CD4-positive, alpha-beta T cell treated with Interferon alpha-2 for 1 hour (primary cell): ENCODE data around the gene TRIM24.
"Not testable (repeated sequence)": the region's sequence is repeated elsewhere in the genome, so short reads cannot be mapped to it uniquely, and the experiment has no call there.

Source experiments
- DNase-seq, 2 donors: peaks; one replicate each; pipeline ENCODE4 v3.0.0-alpha.2; 2020 to 2022

The TRIM24 gene

DNA sequence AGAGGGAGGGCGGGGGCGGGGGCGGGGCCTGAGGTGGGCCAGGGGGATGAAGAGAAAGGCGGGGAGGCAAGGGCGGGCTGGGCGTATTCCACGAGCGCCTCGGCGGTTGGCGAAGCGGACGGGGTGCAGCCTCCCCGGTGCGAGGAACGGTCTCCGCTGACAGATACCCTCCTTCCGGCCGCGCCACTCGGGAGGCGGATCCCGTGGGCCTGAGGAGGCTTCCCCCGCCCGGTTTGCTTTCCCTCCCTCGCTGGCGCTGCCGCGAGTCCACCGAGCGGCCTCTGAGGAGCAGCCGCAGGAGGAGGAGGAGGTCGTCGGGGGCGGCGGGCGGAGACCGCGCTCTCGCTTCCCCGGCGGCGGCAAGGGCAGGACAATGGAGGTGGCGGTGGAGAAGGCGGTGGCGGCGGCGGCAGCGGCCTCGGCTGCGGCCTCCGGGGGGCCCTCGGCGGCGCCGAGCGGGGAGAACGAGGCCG lies at the start of gene TRIM24:
Gene TRIM24, plus strand, starts transcription at position 84 of the 473 bp plus-strand sequence. Its CDS starts 290 bp downstream, at position 374.
- DNase-seq = peak in 1 of 2 donors; percentile 97

DNA sequence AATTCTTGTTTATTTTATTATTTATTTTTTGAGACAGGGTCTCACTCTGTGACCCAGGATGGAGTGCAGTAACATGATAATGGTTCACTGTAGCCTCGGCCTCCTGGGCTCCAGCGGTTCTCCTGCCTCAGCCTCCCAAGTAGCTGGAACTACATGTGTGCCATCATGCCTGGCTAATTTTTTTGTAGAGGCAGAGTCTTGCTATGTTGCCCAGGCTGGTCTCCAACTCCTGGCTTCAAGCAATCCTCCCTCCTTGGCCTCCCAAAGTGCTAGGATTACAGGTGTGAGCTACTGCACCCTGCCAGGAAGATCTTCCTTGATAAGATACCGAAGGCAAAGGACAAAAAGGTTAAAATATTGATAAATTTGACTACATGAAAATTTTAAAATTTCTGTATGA lies 48.0 kb upstream of the TRIM24 start:
- DNase-seq = not testable (repeated sequence)

DNA sequence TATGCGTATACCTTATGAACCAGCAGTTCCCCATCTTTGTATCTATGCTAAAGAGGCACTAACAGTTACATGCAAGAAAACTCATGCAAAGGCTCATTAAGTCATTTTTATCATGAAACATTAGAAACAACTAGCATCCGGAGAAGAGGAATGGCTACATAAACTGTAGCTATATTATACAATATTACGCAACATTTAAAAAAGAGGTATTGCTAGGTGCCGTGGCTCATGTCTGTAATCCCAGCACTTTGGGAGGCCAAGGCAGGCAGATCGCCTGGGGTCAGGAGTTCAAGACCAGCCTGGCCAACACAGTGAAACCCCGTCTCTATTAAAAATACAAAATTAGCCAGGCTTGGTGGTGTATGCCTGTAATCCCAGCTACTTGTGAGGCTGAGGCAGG lies 47.1 kb upstream of the TRIM24 start:
- DNase-seq = not testable (repeated sequence)

DNA sequence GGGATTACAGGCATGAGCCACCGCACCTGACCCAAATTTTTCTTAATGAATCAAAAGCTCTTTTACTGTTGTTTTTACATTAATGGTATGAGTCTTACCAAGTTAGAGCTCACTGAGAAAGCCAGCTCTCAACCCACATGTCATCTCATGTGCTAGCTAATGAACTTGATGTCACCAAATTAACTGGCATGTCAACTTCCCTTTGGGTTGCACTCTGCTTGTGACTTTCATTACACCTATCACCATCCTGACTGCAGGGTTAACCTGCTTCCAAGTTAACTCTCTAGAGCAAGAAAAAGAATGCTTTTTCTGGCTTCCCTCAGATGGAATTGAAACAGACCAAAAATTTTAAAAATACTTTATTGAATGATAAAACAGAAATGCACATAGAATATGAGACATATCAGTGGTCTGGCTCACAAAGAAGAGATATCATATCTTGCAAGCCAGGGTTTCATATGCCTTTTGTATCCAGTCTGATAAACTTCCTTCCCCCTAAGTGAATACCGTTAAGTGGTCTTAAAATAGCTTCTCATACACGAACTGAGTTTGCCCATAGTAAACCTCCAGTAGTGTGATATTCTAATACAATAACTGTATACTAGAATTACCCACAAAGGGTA lies 42.9 kb upstream of the TRIM24 start:
- no peak for DNase-seq

DNA sequence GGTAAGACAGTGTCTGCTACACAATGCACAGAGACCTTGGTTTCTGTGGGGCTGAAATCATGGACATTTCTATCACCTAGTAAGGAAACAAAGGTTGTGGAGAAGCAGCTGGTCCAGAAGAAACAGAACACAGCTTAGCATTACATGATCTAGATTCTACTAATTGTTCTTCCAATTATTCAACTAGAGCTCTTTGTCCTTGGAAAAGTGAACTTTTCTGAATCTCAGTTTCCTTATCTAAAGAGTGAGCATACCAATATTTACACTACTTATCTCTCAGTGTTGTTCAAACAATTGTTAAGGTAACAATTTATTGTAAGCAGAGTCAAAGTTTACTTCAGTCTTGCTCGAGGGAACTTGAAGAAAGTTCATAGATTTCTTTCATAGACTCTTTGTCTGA lies 42.3 kb upstream of the TRIM24 start:
- DNase-seq = no peak

DNA sequence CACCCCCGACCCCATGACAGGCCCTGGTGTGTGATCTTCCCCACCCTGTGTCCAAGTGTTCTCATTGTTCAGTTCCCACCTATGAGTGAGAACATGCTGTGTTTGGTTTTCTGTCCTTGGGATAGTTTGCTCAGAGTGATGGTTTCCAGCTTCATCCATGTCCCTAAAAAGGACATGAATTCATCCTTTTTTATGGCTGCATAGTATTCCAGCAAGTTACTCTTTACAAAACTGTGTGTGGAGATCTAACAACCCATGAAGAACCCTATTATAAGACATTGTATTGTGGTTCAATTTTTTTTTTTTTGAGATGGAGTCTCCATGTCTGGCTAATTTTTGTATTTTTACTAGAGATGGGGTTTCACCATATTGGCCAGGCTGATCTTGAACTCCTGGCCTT lies 41.7 kb upstream of the TRIM24 start:
- DNase-seq = not testable (repeated sequence)

DNA sequence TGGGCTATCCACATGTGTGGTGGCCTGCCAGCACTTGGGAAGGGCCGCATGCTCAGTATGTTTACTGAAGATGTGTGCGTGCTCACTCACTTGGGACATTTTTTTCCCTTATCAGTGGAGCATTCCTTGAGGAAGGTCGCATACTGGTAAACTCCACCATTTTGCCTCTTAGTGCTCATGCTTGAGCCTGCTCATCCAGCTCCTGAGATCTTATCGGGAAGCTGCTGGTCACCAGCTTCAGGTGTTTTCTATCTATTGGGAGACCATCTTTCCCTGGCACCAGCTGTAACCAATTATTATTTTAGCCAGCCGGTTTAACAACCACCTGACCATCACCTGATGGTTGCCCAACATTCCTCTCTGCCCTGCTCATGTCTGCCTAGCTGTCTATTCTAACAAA lies 35.0 kb upstream of the TRIM24 start:
- DNase-seq = no peak

DNA sequence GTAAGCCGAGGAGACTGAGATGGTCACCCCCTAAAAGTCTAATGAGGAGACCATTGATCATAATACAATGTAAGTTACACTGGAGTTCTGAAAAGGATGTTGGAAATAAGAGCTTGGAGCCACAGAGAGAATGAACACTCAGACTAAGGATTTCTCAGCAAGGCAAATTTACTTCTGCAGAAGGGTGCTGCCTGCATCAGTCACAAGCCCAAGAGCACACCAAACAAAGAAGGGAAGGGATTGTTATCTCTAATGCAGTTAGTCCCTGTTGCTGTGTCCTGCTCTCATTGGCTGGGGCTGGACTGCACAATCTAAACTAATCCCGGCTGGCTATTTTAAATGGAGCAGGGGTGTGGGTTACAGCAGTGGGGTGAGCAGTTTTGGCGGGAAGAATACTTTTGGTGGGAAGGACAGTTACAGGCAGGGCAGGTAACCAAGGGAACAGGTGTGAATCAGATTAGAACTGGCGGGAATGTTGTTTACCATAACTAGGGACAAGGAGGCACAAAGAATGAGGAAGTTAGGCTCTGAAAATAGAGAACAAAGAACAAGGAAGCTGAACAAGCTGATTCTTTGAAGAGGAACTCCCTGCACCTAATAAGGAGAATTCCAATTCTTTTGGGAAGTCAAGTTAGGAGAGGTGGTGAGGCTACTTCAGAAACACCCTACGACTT lies 30.3 kb upstream of the TRIM24 start:
- no peak for DNase-seq

DNA sequence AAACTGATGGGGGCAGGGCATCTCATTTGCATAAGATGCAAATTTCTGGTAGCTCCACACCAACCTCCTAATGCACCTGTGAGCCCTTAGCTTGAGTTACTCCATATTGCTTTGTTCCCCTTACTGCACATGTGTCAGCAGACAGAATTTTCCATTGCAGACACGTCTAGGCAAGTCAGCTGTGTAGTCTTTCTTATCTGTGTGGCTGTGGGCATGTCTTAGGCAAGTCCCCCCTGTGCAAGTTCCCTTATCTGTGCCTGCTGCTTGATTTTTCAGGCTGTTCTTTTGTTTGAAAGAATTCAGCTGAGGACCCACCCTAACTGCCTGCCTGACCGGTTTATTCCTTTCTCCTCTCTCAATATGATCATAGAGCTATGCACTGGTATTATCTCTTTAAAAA lies 28.5 kb upstream of the TRIM24 start:
- no peak for DNase-seq

DNA sequence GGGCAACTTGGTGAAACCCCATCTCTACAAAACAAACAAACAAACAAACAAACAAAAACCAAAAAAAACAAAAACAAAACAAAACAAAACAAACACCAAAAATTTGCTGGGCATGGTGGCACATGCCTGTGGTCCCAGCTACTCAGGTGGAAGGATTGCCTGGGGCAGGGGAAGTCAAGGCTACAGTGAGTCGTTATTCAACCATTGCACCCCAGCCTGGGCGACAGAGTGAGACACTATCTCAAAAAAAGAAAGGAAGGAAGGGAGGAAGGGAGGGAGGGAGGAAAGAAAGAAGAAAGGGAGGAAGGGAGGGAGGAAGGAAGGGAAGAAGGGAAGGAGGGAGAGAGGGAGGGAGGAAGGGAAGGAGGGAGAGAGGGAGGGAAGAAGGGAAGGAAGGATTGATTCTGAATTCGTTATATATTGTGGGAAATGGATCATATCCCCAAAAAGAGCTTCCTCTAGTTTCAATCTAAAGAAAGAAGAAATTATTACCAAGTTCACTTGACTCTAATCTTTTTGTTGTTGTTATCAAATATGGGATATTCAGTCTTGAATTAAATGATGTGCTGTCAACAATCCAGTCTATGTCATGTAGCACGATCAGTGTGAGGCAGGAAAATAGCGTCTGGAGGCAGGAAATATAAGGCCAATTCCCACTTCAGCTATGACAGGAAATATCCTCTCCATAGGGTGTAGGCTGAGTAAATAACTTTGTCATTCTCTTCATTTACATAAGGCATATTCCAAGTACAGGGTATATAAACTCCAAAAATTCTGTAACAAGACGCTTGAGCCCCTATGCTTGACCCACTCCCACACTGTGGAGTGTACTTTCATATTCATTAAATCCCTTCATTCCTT lies 26.2 kb upstream of the TRIM24 start:
- no peak for DNase-seq

DNA sequence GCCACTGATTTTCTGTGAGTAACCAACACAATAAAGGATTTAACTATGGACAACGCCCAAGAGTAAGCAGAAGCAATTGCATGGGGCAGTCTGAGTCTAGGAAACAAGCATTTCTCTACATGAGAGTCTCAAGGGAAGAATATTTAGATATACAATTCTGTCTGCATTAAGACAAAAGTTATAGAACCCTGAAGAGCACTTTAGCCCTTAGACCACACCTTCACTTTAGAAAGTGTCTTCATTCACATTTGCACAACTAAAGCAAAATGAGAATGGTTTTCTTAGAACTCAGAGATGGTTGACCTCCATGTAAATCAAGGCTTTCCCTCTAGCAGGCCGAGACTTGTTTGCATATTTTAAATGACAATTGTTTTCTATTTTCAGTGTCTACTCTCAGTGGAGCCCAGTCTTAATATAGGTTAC lies 25.5 kb upstream of the TRIM24 start:
- no peak for DNase-seq

DNA sequence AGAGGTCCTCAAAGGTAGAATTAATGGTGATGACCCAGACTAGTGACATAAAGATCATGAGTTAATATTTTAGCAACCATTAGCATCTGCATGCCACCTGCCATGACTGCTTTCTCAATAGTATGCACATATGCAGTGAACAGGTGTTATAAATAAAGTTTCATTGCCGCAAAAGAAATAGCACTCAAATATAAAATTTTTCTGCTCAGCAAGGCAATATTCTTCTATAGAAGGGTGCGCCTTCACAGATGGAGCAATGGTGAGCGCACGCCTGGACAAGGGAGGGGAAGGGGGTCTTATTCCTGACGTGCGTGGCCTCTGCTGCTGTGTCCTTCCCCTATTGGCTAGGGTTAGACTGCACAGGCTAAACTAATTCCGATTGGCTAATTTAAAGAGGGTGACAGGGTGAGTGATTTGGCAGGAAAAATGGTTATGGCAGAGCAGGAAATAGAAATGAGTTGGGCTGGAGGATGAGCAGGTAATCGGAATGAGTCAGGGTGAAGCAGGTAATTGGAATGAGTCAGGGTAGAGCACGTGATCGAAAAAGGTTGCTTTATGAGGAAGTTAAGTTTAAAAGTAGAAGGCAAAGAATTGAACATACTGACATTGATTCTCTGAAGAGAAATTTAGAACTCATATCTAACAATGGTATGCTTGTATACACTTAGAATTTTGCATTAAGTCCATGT lies 24.7 kb upstream of the TRIM24 start:
- no peak for DNase-seq

DNA sequence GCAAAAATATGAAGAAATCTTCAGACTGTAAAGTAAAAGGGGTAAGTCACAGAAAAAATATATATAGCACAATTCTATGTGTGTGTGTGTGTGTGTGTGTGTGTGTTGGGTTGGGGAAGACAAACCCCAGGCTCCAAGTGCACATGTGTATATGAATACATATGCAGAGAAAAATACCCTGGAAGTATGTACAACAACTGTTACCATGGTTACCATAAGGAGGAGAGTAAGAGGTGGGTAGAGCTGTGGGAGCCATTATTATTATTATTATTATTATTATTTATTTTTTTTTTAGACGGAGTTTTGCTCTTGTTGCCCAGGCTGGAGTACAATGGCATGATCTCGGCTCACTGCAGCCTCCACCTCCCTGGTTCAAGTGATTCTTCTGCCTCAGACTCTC lies 23.7 kb upstream of the TRIM24 start:
- no peak for DNase-seq

DNA sequence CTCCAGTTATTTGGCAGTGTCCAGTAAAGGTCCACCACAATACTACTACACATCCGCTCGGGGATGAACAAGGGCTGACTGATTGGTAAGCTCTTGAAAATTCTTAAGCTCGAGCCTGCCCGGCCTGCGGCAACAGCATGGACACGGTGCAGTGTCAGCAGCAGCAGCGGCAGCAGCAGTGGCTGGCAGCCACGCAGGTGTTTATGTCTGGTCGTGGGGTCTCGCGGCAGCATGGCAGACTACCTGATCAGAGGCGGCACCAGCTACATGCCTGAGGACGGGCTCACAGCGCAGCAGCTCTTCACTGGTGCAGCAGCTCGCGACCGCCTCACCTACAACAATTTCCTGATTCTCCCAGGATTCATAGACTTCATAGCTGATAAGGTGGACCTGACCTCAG lies 19.6 kb upstream of the TRIM24 start:
- DNase-seq = no peak

DNA sequence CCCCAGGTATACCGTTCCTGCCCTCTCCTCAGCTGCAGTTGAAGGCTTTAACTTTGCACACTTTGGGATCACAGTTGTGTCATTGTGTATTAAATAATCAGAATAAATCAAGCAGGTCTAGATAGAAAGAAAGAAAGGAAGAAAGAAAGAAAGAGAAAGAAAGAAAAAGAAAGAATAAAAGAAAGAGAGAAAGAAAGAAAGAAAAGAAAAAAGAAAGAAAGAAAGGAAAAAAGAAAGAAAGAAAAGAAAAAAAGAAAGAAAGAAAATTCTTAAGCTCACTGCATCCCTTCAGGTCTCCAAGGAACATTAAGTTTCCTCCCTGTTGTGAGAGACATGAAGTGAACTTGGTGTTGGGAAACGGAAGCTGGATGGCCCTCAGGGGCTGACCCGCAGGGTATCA lies 17.2 kb upstream of the TRIM24 start:
- DNase-seq = no peak

DNA sequence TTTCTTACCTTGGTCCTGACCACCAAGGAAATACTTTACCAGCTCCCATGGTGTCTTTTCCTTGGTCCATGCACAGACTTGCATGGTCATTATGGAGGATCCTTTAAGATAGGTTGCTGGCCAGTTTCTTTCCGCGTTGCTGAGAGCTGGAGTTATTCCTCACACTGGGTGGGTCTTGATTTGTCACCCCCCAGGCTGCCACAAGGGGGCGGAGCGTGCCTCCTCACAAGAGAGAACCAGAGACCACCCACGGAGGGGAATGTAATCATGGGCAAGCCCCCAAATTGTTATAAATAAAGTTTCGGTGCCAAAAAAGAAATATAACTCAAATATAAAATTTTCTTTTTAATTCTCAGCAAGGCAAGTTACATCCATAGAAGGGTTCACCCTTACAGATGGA lies 10.5 kb upstream of the TRIM24 start:
- DNase-seq = peak in 1 of 2 donors; percentile 40

DNA sequence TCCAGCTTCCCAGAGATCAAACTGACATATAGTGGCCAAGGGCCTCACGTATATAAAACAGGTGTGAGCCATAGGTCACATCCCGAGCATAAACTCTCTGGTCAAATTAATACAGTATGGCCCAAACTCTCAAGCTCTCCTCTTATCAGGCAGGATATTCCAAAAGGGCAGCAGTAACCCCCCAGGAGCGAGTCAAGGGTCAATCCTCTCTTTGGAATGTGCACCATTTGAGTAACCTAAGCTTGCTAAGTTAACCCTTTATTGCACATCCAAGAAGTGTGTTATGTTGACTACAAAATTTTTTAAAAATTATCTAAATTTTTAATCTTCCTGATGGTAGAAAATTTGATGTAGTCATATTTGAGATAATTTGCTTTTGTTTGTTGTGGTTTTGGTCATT lies 4.5 kb upstream of the TRIM24 start:
- no peak for DNase-seq

DNA sequence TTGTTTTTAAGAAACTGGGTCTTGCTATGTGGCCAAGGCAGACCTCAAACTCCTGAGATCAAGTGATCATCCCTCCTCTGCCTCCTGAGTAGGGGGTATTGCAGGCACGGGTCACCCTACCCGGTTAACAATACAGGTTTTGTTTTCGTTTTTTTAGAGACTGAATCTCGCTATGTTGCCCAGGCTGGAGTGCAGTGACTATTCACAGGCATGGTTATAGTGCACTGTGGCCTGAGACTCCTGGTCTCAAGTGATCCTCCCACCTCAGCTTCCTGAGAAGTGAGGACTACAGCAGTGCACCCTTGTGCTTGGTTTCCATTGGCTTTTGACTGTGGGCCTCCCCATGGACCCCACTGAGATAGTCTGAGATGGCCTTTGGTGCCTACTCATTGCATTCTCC lies 3.8 kb upstream of the TRIM24 start:
- DNase-seq = no peak

DNA sequence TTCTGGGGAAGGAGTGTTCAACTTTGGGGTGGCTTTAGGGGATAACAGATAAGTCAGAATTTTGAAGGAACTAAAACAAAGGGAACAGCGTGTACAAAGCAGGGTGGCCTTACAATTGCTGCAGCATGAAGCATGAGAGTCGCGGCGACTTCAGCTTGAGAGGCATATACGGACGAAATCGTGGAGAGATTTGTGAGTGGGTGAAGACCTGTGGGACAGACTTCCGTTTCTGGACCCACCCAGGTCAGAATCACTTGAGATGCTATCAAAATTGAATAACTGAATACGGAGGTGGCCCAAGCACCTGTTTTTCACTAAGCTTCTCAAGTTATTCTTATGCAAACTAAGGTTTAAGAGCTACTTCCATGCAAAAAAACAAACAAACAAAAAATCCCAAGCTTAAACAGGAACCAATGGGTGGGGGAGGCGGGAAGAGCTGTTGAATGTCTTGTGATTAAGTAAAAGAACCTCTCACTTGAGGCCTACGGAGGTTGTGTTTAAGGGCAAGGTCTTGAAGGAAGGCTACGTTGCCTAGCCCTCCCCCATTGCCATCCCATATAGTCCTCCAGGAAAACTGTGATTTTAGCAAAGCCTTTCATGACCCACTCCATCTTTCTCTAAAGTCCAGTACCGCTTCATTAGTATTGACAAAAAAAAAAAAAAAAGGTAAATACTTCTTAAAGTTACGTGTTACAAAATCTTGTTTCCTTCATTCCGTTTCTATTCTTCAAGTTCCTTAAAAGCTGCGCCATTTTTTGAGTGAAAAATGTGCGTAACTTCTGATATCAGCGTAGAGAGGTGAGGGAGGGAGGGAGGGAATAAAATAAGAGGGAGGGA lies 1.3 kb upstream of the TRIM24 start:
- no peak for DNase-seq

DNA sequence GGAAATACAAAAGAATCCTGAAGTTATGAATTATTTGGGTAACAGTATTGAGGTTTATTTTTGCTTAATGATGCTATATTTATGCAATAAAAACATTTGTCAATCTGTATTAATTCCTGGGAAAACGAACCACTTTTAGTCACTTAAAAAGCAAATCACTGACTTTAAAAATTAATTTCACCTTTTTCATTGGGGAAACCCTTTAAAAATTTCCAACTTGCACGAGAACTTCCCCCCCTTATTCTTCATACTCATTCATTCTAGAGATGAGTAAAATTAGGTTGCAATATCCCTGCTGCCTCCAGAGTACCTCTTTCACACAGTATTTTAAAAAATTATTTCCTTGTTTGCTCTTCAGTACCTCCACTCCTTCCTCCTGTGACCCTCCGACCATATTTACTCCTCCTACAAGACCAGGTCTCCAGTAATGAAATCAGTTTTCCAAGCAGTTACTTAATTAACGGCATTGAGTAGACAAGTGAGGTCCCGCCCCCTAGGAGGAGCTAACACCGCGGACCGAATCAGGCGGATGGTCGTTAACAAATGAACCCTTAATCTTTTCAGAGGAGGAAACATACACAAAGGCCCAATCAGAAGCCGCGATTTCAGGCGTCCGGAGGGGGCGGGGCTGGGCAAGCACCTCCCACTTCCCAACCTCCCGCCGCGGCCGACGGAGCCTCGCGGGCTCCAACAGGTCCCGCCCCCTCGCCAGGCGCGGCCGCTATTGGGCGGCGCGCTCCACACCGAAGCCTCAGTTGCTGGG lies 465 bp upstream of the TRIM24 start:
- DNase-seq = peak in 1 of 2 donors; percentile 98
